GM12874 (cell line): Measurements from ENCODE around the gene RENBP.

Experiments
- CTCF ChIP-seq: IDR thresholded peaks from 2 replicates; pipeline ENCODE4 v1.5.1; 2011; ENCODE audit warnings: low read depth, mild to moderate bottlenecking, control low read depth, low read length, moderate library complexity; ENCODE audit not compliant: insufficient read depth

Gene RENBP

GRCh38 chrX:153969125-153969903 is 24.9 kb upstream of the RENBP start:
- TF ChIP-seq CTCF: no peak

GRCh38 chrX:153968754-153969124 is 24.3 kb upstream of the RENBP start:
- peak; percentile 21; the same call in 1 of the 2 replicates for TF ChIP-seq CTCF

GRCh38 chrX:153968255-153968654 is 23.8 kb upstream of the RENBP start:
- no peak for TF ChIP-seq CTCF

- TF ChIP-seq CTCF: no peak
Measured at GRCh38 chrX:153967536-153968224, 23.2 kb upstream of the RENBP start.

- no peak for TF ChIP-seq CTCF
Measured at GRCh38 chrX:153966841-153967535, 22.5 kb upstream of the RENBP start.

- TF ChIP-seq CTCF: no peak
Measured at GRCh38 chrX:153966283-153966688, 21.8 kb upstream of the RENBP start.

- TF ChIP-seq CTCF: no peak
Measured at GRCh38 chrX:153965406-153965805, 21.0 kb upstream of the RENBP start.
